Osteocyte (in vitro differentiated cells): ENCODE data around the gene KHDC1. TPM values are rescaled to one million over a fixed set of nuclear protein-coding genes. Genes with fewer than 3 reads are reported as not detected.
"Not testable (repeated sequence)": the region's sequence is repeated elsewhere in the genome, so short reads cannot be mapped to it uniquely, and the experiment has no call there.

ENCODE experiments used
- DNase-seq: peaks from one replicate; pipeline ENCODE4 v3.0.0; 2021; ENCODE audit warnings: mixed read lengths; ENCODE audit not compliant: unreplicated experiment; ENCODE audit errors: extremely low spot score
- H3K27ac Mint-ChIP-seq: one replicate; pipeline ENCODE4 v1.8.0; 2021; ENCODE audit warnings: mild to moderate bottlenecking, mixed read lengths; ENCODE audit not compliant: unreplicated experiment
- H3K27me3 Mint-ChIP-seq: one replicate; pipeline ENCODE4 v1.8.0; 2021; ENCODE audit warnings: mixed read lengths; ENCODE audit not compliant: unreplicated experiment
- H3K36me3 Mint-ChIP-seq: one replicate; pipeline ENCODE4 v1.8.0; 2021; ENCODE audit warnings: mixed read lengths; ENCODE audit not compliant: unreplicated experiment
- H3K4me1 Mint-ChIP-seq: one replicate; pipeline ENCODE4 v1.8.0; 2021; ENCODE audit warnings: mixed read lengths; ENCODE audit not compliant: unreplicated experiment
- H3K4me3 Mint-ChIP-seq: one replicate; pipeline ENCODE4 v1.8.0; 2021; ENCODE audit warnings: mild to moderate bottlenecking, moderate library complexity, mixed read lengths; ENCODE audit not compliant: unreplicated experiment
- H3K9me3 Mint-ChIP-seq: one replicate; pipeline ENCODE4 v1.8.0; 2021; ENCODE audit warnings: mixed read lengths; ENCODE audit not compliant: unreplicated experiment
- CTCF ChIP-seq: fragments of 200-600 bp; sonication (generic); IDR thresholded peaks from 2 replicates; pipeline ENCODE4 v1.5.0; 2021; ENCODE audit warnings: antibody characterized with exemption, mild to moderate bottlenecking, moderate library complexity
- total RNA-seq: library from RNA; stranded (reverse); gene quantifications from 2 replicates; pipeline ENCODE4 v1.2.1, GENCODE V29; 2021

The KHDC1 gene
- total RNA-seq, 1 donor from 2014 or later, result 4.5 TPM

- TF ChIP-seq CTCF, result no peak
These were observed 21.0 kb downstream of the KHDC1 start for GRCh38 chr6:73242001-73242400.

GRCh38 chr6:73240730-73241129 lies 22.3 kb downstream of the KHDC1 start:
- no peak for DNase-seq
- H3K36me3 Mint-ChIP-seq, result peaks cover 2% of the 10 kb centered on the region
- H3K27me3 Mint-ChIP-seq, result peaks cover 6% of the 10 kb centered on the region

More at GRCh38 chr6:73242001-73242400, 21.0 kb downstream of the KHDC1 start:
- Mint-ChIP-seq H3K27ac (no peak overlapping the region), H3K4me3 (no peak overlapping the region), H3K9me3 (no peaks in the 10 kb centered on the region), H3K36me3 (peaks cover 2% of the 10 kb centered on the region), H3K4me1 (no peaks in the 10 kb centered on the region), H3K27me3 (peaks cover 6% of the 10 kb centered on the region)
- DNase-seq, result no peak

GRCh38 chr6:73236144-73236750 lies 26.7 kb downstream of the KHDC1 start:
- Mint-ChIP-seq H3K27ac (no peak overlapping the region), H3K4me3 (no peak overlapping the region), H3K9me3 (no peaks in the 10 kb centered on the region), H3K36me3 (no peaks in the 10 kb centered on the region), H3K4me1 (peaks cover 5% of the 10 kb centered on the region), H3K27me3 (no peaks in the 10 kb centered on the region)
- TF ChIP-seq CTCF, result no peak
- DNase-seq, result no peak

More at GRCh38 chr6:73240730-73241129, 22.3 kb downstream of the KHDC1 start:
- H3K4me3 Mint-ChIP-seq, result no peak overlapping the region
- no peak for TF ChIP-seq CTCF
- no peak overlapping the region for H3K27ac Mint-ChIP-seq
- H3K9me3 Mint-ChIP-seq, result no peaks in the 10 kb centered on the region
- no peaks in the 10 kb centered on the region for H3K4me1 Mint-ChIP-seq

GRCh38 chr6:73234733-73235132 lies 28.3 kb downstream of the KHDC1 start:
- Mint-ChIP-seq H3K4me1 (peaks cover 5% of the 10 kb centered on the region), H3K36me3 (no peaks in the 10 kb centered on the region), H3K27ac (no peak overlapping the region), H3K9me3 (no peaks in the 10 kb centered on the region), H3K4me3 (no peak overlapping the region), H3K27me3 (no peaks in the 10 kb centered on the region)
- no peak for TF ChIP-seq CTCF
- DNase-seq, result no peak

- H3K27ac Mint-ChIP-seq, H3K9me3 Mint-ChIP-seq, H3K27me3 Mint-ChIP-seq, DNase-seq, H3K4me1 Mint-ChIP-seq, H3K36me3 Mint-ChIP-seq, H3K4me3 Mint-ChIP-seq: not testable (repeated sequence)
These were observed 29.0 kb downstream of the KHDC1 start for GRCh38 chr6:73233971-73234370.
